CD4-positive, alpha-beta memory T cell (primary cell): ENCODE measurements around the gene NEURL2. TPM values are rescaled to one million over a fixed set of nuclear protein-coding genes. Genes with fewer than 3 reads are reported as not detected.

Source experiments
- CTCF ChIA-PET: fragments of 350-600 bp; sonication (Branson Sonifier 250); formaldehyde crosslinking; loops from one replicate; lab custom pipeline; 2021; ENCODE audit warnings: inconsistent platforms; ENCODE audit not compliant: partially characterized antibody; lab: Charles Lee
- POLR2A ChIA-PET: fragments of 350-600 bp; sonication (Branson Sonifier 250); formaldehyde crosslinking; loops from one replicate; lab custom pipeline; 2021; ENCODE audit not compliant: partially characterized antibody; lab: Charles Lee
- DNase-seq, 5 donors: peaks; one replicate each; pipeline versions ENCODE4 v3.0.0 to v3.0.0-alpha.2; 2020 to 2022; ENCODE audit warnings: mixed read lengths in 1 of 5
- H3K27ac ChIP-seq: one replicate; pipeline ENCODE4 v1.7.0; 2013; ENCODE audit warnings: low read depth, low read length
- H3K27me3 ChIP-seq: 2 replicates; pipeline ENCODE4 v1.7.0; 2013; ENCODE audit warnings: mild to moderate bottlenecking, low read length, moderate library complexity; ENCODE audit not compliant: insufficient read depth
- H3K36me3 ChIP-seq: 2 replicates; pipeline ENCODE4 v1.7.0; 2013; ENCODE audit warnings: mild to moderate bottlenecking, low read length, moderate library complexity; ENCODE audit not compliant: insufficient read depth
- H3K4me1 ChIP-seq: 2 replicates; pipeline ENCODE4 v1.7.0; 2013; ENCODE audit warnings: mild to moderate bottlenecking, low read length, moderate library complexity; ENCODE audit not compliant: insufficient read depth
- H3K4me3 ChIP-seq, 2 donors: one replicate each; pipeline ENCODE4 v1.7.0; 2013; ENCODE audit warnings: low read length in 2 of 2, mild to moderate bottlenecking in 1 of 2
- H3K9me3 ChIP-seq, 2 donors: one replicate each; pipeline ENCODE4 v1.7.0; 2013; ENCODE audit warnings: low read length in 2 of 2, control low read depth in 1 of 2; ENCODE audit not compliant: control insufficient read depth in 1 of 2
- H3K27ac Mint-ChIP-seq, 7 donors: one replicate each; pipeline ENCODE4 v1.8.0; 2020 to 2021; ENCODE audit warnings: mixed read lengths in 7 of 7, mild to moderate bottlenecking in 6 of 7, inconsistent platforms in 3 of 7, moderate library complexity in 3 of 7
- H3K27me3 Mint-ChIP-seq, 2 donors: one replicate each; pipeline ENCODE4 v1.8.0; 2020 to 2021; ENCODE audit warnings: mixed read lengths in 2 of 2
- H3K36me3 Mint-ChIP-seq, 2 donors: one replicate each; pipeline ENCODE4 v1.8.0; 2020 to 2021; ENCODE audit warnings: mixed read lengths in 2 of 2, inconsistent platforms in 1 of 2, mild to moderate bottlenecking in 1 of 2
- H3K4me1 Mint-ChIP-seq, 4 donors: one replicate each; pipeline ENCODE4 v1.8.0; 2020 to 2021; ENCODE audit warnings: mixed read lengths in 4 of 4, mild to moderate bottlenecking in 1 of 4
- H3K4me3 Mint-ChIP-seq, 8 donors: one replicate each; pipeline ENCODE4 v1.8.0; 2020 to 2021; ENCODE audit warnings: mixed read lengths in 8 of 8, mild to moderate bottlenecking in 7 of 8, moderate library complexity in 6 of 8, inconsistent platforms in 3 of 8
- H3K9me3 Mint-ChIP-seq, 8 donors: one replicate each; pipeline ENCODE4 v1.8.0; 2020 to 2021; ENCODE audit warnings: mixed read lengths in 8 of 8, mild to moderate bottlenecking in 5 of 8, inconsistent platforms in 3 of 8, moderate library complexity in 1 of 8
- intact Hi-C: fragments of 100-400 bp; cut with micrococcal nuclease; formaldehyde crosslinking; loops from one replicate; pipeline ENCODE4 v1.15.1; 2023
- polyA plus RNA-seq, 2 donors: library from polyadenylated mRNA; unstranded; fragments of 300-500 nt; fragmentation: Illumina TruSeq; gene quantifications; one replicate each; pipeline ENCODE4 v1.2.3, GENCODE V29; 2021
- total RNA-seq, 2 experiments: library from RNA; stranded (reverse); gene quantifications; one replicate each; pipeline ENCODE4 v1.2.3, GENCODE V29; 2021

Gene NEURL2
- total and polyA plus RNA-seq, 4 experiments from 2014 or later, result 0.29 to 5.6 (median 3.1) TPM

GRCh38 chr20:45898285-45898684 lies 7.3 kb upstream of the NEURL2 start:
- H3K27me3 ChIP-seq, result no peaks in the 10 kb centered on the region
- POLR2A ChIA-PET, result interaction anchor here (1.9 kb wide), 1 partner anchor 17 kb away, joined by 7 read pairs; the partner anchor contains the start of gene ZSWIM1
- no peak for DNase-seq
- peaks cover 20% of the 10 kb centered on the region for H3K36me3 ChIP-seq
- CTCF ChIA-PET, result no interaction called here
- no peak overlapping the region for H3K4me3 Mint-ChIP-seq
- H3K36me3 Mint-ChIP-seq, result peaks cover 4 to 28% of the 10 kb centered on the region in 2 donors
- no peaks in the 10 kb centered on the region for H3K9me3 ChIP-seq
- intact Hi-C loops, result no loop called here
- peaks cover 10% of the 10 kb centered on the region for H3K4me1 ChIP-seq
- H3K27ac Mint-ChIP-seq, result no peak overlapping the region
- H3K27me3 Mint-ChIP-seq, result no peaks in the 10 kb centered on the region
- peaks cover 0 to 2% (median 0%) of the 10 kb centered on the region in 8 donors for H3K9me3 Mint-ChIP-seq
- H3K27ac ChIP-seq, result no peak overlapping the region
- peaks cover 2 to 14% (median 8%) of the 10 kb centered on the region in 4 donors for H3K4me1 Mint-ChIP-seq
- no peak overlapping the region for H3K4me3 ChIP-seq

GRCh38 chr20:45897692-45898091 lies 6.7 kb upstream of the NEURL2 start:
- no peak overlapping the region for H3K4me3 Mint-ChIP-seq
- ChIA-PET POLR2A (interaction anchor here (1.0 to 1.9 kb wide), 3 partner anchors 17 to 37 kb away, joined by 3 to 7 read pairs (median 6); partner anchors contain the start of gene ZSWIM1), CTCF (no interaction called here)
- H3K27ac ChIP-seq, result no peak overlapping the region
- H3K27ac Mint-ChIP-seq, result peak overlapping the region in 1 of 7 donors; percentile 60
- H3K4me1 ChIP-seq, result peaks cover 16% of the 10 kb centered on the region
- H3K9me3 Mint-ChIP-seq, result peaks cover 0 to 2% (median 0%) of the 10 kb centered on the region in 8 donors
- H3K36me3 ChIP-seq, result peaks cover 20% of the 10 kb centered on the region
- no peak overlapping the region for H3K4me3 ChIP-seq
- peaks cover 4 to 30% of the 10 kb centered on the region in 2 donors for H3K36me3 Mint-ChIP-seq
- DNase-seq, result no peak
- intact Hi-C loops, result no loop called here
- no peaks in the 10 kb centered on the region for H3K27me3 Mint-ChIP-seq
- H3K4me1 Mint-ChIP-seq, result peaks cover 7 to 20% (median 13%) of the 10 kb centered on the region in 4 donors
- H3K27me3 ChIP-seq, result no peaks in the 10 kb centered on the region
- no peaks in the 10 kb centered on the region for H3K9me3 ChIP-seq

GRCh38 chr20:45897289-45897688 lies 6.3 kb upstream of the NEURL2 start:
- CTCF ChIA-PET, result no interaction called here
- Mint-ChIP-seq H3K27me3 (no peaks in the 10 kb centered on the region), H3K27ac (no peak overlapping the region), H3K9me3 (peaks cover 0 to 2% (median 0%) of the 10 kb centered on the region in 8 donors), H3K4me1 (peaks cover 11 to 24% (median 17%) of the 10 kb centered on the region in 4 donors), H3K36me3 (peaks cover 4 to 30% of the 10 kb centered on the region in 2 donors), H3K4me3 (no peak overlapping the region)
- H3K36me3 ChIP-seq, result peaks cover 20% of the 10 kb centered on the region
- POLR2A ChIA-PET, result interaction anchor here (1.0 to 1.7 kb wide), 2 partner anchors 27 to 38 kb away, joined by 3 to 6 read pairs; no protein-coding TSS in a partner anchor
- H3K9me3 ChIP-seq, result no peaks in the 10 kb centered on the region
- DNase-seq, result no peak
- H3K27ac ChIP-seq, result no peak overlapping the region
- H3K4me1 ChIP-seq, result peaks cover 20% of the 10 kb centered on the region
- no peak overlapping the region for H3K4me3 ChIP-seq
- intact Hi-C loops, result no loop called here
- H3K27me3 ChIP-seq, result no peaks in the 10 kb centered on the region

GRCh38 chr20:45896641-45897161 lies 5.7 kb upstream of the NEURL2 start:
- Histone ChIP-seq H3K9me3 (no peaks in the 10 kb centered on the region), H3K27ac (no peak overlapping the region), H3K4me3 (no peak overlapping the region), H3K36me3 (peaks cover 20% of the 10 kb centered on the region), H3K27me3 (no peaks in the 10 kb centered on the region), H3K4me1 (peaks cover 26% of the 10 kb centered on the region)
- Mint-ChIP-seq H3K4me1 (peaks cover 16 to 30% (median 22%) of the 10 kb centered on the region in 4 donors), H3K4me3 (no peak overlapping the region), H3K9me3 (peaks cover 0 to 2% (median 0%) of the 10 kb centered on the region in 8 donors), H3K27me3 (no peaks in the 10 kb centered on the region), H3K27ac (no peak overlapping the region), H3K36me3 (peaks cover 4 to 32% of the 10 kb centered on the region in 2 donors)
- ChIA-PET POLR2A (interaction anchor here (0.8 to 1.7 kb wide), 3 partner anchors 28 to 40 kb away, joined by 3 to 6 read pairs (median 3); no protein-coding TSS in a partner anchor), CTCF (no interaction called here)
- intact Hi-C loops, result no loop called here
- DNase-seq, result no peak

- H3K9me3 ChIP-seq, result no peaks in the 10 kb centered on the region
- Mint-ChIP-seq H3K36me3 (peaks cover 4 to 35% of the 10 kb centered on the region in 2 donors), H3K4me3 (peak overlapping the region in 1 of 8 donors; percentile 43), H3K4me1 (peaks cover 21 to 39% (median 32%) of the 10 kb centered on the region in 4 donors), H3K9me3 (peaks cover 0 to 5% (median 0%) of the 10 kb centered on the region in 8 donors), H3K27ac (peak overlapping the region in 1 of 7 donors; percentile 35), H3K27me3 (no peaks in the 10 kb centered on the region)
- ChIA-PET POLR2A (interaction anchor here (9.9 kb wide), 1 partner anchor 40 kb away, joined by 141 read pairs; the partner anchor contains the start of gene PCIF1), CTCF (no interaction called here)
- H3K27ac ChIP-seq, result no peak overlapping the region
- H3K4me3 ChIP-seq, result no peak overlapping the region
- intact Hi-C loops, result loop anchor here (1.0 kb wide), 1 partner anchor 98 kb away; no protein-coding TSS in a partner anchor
- peaks cover 20% of the 10 kb centered on the region for H3K36me3 ChIP-seq
- no peak for DNase-seq
- no peaks in the 10 kb centered on the region for H3K27me3 ChIP-seq
- H3K4me1 ChIP-seq, result peaks cover 36% of the 10 kb centered on the region
Measured at GRCh38 chr20:45894797-45895196, 3.8 kb upstream of the NEURL2 start.

- H3K36me3 Mint-ChIP-seq, result peaks cover under 1 to 32% of the 10 kb centered on the region in 2 donors
- peak overlapping the region in 6 of 8 donors; percentile 39 to 69 (median 52) for H3K4me3 Mint-ChIP-seq
- POLR2A ChIA-PET, result interaction anchor here (5.0 to 9.9 kb wide), 2 partner anchors 41 to 78 kb away, joined by 44 to 141 read pairs; partner anchors contain the start of genes PCIF1 and ZNF335
Measured at GRCh38 chr20:45893831-45894230, 2.8 kb upstream of the NEURL2 start.

More at GRCh38 chr20:45893831-45894230, 2.8 kb upstream of the NEURL2 start:
- DNase-seq, result no peak
- Histone ChIP-seq H3K4me1 (peaks cover 37% of the 10 kb centered on the region), H3K36me3 (peaks cover 20% of the 10 kb centered on the region), H3K9me3 (no peaks in the 10 kb centered on the region), H3K4me3 (no peak overlapping the region), H3K27me3 (no peaks in the 10 kb centered on the region), H3K27ac (no peak overlapping the region)
- peaks cover 0 to 5% (median 0%) of the 10 kb centered on the region in 8 donors for H3K9me3 Mint-ChIP-seq
- CTCF ChIA-PET, result interaction anchor here (0.5 to 3.5 kb wide), 4 partner anchors 37 to 1508 kb away, joined by 3 to 15 read pairs (median 3); no protein-coding TSS in a partner anchor
- peak overlapping the region in 5 of 7 donors; percentile 25 to 89 (median 69) for H3K27ac Mint-ChIP-seq
- intact Hi-C loops, result loop anchor here (1.0 kb wide), 1 partner anchor 98 kb away; no protein-coding TSS in a partner anchor
- H3K4me1 Mint-ChIP-seq, result peaks cover 19 to 43% (median 32%) of the 10 kb centered on the region in 4 donors
- no peaks in the 10 kb centered on the region for H3K27me3 Mint-ChIP-seq
